GM19025 (cell line): ENCODE measurements around the gene MTF2.

Source experiments
- ATAC-seq: cut with Tn5 transposase; IDR thresholded peaks from one replicate; pipeline ENCODE4 v1.9.1; 2021; ENCODE audit warnings: mild to moderate bottlenecking, low read depth, moderate library complexity; ENCODE audit not compliant: unreplicated experiment

MTF2 gene

GRCh38 chr1:93081716-93082115, 2.6 kb downstream of the MTF2 start:
- no peak for ATAC-seq

GRCh38 chr1:93082313-93082712, 3.2 kb downstream of the MTF2 start:
- no peak for ATAC-seq

- ATAC-seq = no peak
Observed at GRCh38 chr1:93083979-93084378, 4.9 kb downstream of the MTF2 start.

- no peak for ATAC-seq
Observed at GRCh38 chr1:93087532-93087931, 8.4 kb downstream of the MTF2 start.

GRCh38 chr1:93093332-93094006, 14.4 kb downstream of the MTF2 start:
- ATAC-seq = no peak

- no peak for ATAC-seq
Observed at GRCh38 chr1:93095804-93096585, 16.9 kb downstream of the MTF2 start.

- no peak for ATAC-seq
Observed at GRCh38 chr1:93102142-93102541, 23.1 kb downstream of the MTF2 start.

GRCh38 chr1:93106226-93106625, 27.1 kb downstream of the MTF2 start:
- no peak for ATAC-seq

- no peak for ATAC-seq
Observed at GRCh38 chr1:93107395-93107794, 28.3 kb downstream of the MTF2 start.

- ATAC-seq = no peak
Observed at GRCh38 chr1:93108335-93108734, 29.3 kb downstream of the MTF2 start.

GRCh38 chr1:93109578-93109977, 30.5 kb downstream of the MTF2 start:
- ATAC-seq = no peak

- ATAC-seq = no peak
Observed at GRCh38 chr1:93111065-93111464, 32.0 kb downstream of the MTF2 start.

- no peak for ATAC-seq
Observed at GRCh38 chr1:93111561-93111960, 32.5 kb downstream of the MTF2 start.

- ATAC-seq = no peak
Observed at GRCh38 chr1:93113127-93113526, 34.0 kb downstream of the MTF2 start.

- ATAC-seq = no peak
Observed at GRCh38 chr1:93114391-93114790, 35.3 kb downstream of the MTF2 start.

GRCh38 chr1:93120614-93121013, 41.5 kb downstream of the MTF2 start:
- no peak for ATAC-seq

- ATAC-seq = no peak
Observed at GRCh38 chr1:93123201-93123783, 44.2 kb downstream of the MTF2 start.

GRCh38 chr1:93124556-93125355, 45.7 kb downstream of the MTF2 start:
- no peak for ATAC-seq

GRCh38 chr1:93129507-93130099, 50.5 kb downstream of the MTF2 start:
- no peak for ATAC-seq

GRCh38 chr1:93132638-93133037, 53.6 kb downstream of the MTF2 start:
- ATAC-seq = no peak

- ATAC-seq = no peak
Observed at GRCh38 chr1:93136445-93136844, 57.4 kb downstream of the MTF2 start.
